Measurements from ENCODE around the gene RFX7.

RFX7 gene

DNA sequence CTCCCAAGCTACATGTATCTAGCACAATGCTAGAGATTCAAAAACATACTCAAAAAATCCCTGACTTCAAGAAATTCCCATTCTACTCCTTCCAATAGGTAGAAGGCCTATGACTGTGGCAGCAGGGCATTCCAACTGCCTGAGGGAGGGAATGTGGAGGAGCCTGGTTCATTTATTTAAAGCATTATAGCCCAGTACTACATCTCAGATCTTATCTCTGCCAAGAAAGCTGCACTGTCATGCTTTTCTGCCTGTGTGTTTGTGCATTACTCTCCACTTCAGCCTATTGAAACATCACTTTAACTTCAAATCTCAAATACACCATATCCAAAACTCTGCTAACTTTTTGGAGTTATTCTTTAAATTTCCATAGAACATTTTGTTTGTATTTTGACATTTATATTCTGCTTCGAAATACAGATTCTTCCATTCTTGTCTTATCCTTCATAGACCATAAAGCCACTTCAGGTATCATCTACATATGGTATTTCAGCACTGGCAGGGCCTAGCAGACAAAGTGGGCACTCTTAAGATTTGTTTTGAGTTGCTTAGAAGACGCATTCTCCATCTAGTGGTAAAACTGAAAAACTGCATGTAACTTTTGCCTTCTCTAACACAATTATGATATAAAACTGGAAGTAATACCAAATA lies 191.2 kb downstream of the RFX7 start:
- no peak for DNase-seq (ENCODE audit: extremely low read depth in 1 of 2, low read depth in 1 of 2)

DNA sequence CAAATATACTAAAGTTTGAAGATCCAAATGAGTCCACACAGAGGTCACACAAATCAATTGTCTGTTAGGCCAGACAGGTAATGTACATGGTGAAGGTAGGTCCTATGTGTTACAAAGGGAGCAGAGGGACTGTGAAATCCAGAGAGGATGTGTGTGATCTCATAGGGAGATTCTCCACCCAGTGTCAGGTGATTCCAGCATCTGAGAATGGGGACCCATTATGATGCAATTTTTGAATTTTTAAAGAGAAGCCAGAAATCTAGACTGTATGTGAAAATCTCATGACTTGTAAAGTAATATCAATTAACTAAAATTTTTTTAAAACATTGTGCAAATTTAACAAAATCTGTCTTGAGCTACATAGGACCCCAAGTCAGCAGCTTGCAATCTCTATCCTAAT lies 192.0 kb downstream of the RFX7 start:
- DNase-seq (ENCODE audit: extremely low read depth in 1 of 2, low read depth in 1 of 2), result no peak

DNA sequence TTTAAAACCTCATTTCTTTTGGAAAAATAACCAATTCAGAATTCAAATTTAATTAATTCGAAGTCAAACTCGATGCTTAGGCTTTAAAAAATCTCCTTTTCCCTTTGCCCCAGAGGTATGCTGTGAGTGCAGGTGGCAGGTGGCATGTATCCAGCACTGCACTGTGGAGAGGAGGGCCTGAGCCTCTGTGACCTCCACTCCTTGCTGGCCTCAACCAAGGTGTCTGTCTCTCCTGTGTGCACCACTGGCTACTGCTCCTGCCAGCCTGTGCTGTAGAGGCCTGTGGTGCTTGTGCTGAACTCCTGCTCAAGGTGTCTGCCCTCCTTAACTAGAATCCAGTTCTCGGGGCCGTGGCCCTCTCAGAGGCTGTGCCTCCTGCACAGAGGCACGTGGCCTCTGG lies 194.1 kb downstream of the RFX7 start:
- DNase-seq (ENCODE audit: extremely low read depth in 1 of 2, low read depth in 1 of 2), result no peak

GRCh38 chr15:56047354-56047753 lies 196.3 kb downstream of the RFX7 start:
- DNase-seq (ENCODE audit: extremely low read depth in 1 of 2, low read depth in 1 of 2), result no peak

- no peak for DNase-seq (ENCODE audit: extremely low read depth in 1 of 2, low read depth in 1 of 2)
Measured at GRCh38 chr15:56045068-56045748, 198.5 kb downstream of the RFX7 start.

DNA sequence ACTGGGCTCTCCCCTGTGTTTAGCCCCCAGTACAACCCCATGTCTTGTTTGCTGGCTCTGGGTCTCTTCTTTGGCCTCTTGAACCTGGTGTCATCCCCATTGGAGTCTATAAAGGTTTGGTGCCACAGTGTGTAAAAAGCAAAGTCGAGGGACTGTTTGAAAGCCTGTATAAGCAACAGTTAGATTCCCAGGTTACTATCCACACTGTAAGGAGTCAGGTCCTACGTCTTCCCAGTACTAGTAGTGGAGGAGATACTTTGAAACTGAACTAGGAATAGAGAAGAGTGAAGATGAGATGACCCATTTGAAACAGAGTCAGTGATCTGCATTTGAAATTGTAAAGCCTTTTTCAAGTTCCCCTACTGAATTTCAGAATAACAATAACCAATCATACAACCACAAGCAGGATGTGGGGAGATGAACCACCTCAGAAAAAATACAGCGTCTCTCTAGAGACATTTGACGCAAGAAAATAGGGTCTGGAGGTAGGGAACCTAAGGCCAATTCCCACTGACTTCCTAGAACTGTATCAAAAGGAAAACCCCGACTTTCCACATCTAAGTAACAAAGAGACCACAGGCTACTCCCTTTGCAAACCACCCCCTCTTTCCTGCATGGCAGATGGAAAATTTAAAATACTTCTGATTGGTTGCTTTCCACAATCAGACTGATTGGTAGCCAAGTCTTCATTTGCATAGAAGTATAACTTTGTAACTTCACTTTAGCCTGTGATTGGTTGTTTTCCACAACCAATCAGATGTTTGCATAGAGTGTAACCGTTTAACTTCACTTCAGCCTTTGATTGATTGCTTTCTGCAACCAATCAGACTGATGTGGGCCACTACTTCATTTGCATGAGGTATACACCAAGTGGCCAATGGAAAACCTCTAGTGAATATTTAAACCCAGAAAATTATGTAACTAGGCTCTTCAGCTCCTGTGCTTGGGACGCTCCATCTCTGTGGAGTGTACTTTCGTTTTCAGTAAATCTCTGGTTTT lies 200.4 kb downstream of the RFX7 start:
- no peak for DNase-seq (ENCODE audit: extremely low read depth in 1 of 2, low read depth in 1 of 2)

DNA sequence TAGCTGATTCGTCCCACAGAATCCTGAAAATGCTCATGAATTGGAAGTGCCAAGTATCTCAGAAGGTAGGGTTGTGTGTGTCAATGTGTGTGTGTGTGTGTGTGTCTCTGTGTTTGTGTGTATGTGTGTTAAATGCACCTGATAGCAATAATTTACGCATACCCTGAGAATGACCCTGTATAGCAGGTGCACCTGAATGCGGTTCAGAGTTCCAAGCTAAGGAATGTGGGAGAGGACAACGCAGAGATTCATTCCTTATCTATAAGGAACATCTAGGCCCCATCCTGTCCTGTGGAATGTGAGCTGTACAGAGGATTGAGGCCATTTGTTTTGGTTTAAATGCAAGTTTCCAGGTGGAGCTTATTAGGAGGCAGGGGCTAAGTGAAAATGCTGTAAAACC lies 201.2 kb downstream of the RFX7 start:
- DNase-seq (ENCODE audit: extremely low read depth in 1 of 2, low read depth in 1 of 2), result no peak

GRCh38 chr15:56042031-56042430 lies 201.6 kb downstream of the RFX7 start:
- DNase-seq (ENCODE audit: extremely low read depth in 1 of 2, low read depth in 1 of 2), result no peak

DNA sequence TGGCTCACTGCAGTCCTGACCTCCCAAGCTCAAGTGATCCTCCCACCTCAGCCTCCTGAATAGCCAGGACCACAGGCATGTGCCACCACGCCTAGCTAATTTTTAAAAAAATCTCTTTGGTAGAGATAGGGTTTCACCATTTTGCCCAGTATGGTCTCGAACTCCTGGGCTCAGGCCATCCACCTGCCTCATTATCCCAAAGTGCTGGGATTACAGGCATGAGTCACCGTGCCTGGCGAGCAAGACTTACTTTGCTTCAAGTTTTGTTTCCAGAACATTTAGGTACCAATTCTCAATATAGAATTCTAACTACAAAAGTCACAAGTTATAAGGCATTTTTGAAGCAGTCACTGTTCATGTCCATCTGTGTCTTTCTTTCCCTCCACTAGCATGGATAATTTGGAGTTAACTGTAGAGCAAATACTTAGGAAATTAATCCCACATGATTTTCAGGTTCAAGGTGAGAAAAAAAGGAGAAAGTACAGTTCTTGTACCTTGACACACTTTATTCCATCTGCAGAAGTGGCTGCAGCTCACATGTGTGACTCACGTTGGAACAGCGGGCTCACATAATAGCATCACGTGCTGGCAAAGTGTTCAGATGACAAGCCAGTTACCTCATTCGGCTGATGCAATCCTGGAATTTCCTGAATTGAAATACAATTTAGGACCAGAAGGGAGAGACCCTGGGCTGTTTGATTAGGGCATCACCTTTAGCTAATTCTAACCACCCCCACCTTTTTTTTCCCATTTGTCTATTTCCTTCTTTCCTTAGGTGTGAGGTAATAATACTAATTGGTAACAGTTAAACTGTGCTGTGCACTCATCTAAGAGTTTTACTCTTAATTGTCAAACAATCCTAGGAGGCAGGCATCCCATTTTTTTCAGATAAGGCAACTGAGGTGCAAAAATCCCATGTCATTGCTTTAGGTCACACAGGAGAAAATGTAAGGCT lies 203.3 kb downstream of the RFX7 start:
- no peak for DNase-seq (ENCODE audit: extremely low read depth in 1 of 2, low read depth in 1 of 2)

DNA sequence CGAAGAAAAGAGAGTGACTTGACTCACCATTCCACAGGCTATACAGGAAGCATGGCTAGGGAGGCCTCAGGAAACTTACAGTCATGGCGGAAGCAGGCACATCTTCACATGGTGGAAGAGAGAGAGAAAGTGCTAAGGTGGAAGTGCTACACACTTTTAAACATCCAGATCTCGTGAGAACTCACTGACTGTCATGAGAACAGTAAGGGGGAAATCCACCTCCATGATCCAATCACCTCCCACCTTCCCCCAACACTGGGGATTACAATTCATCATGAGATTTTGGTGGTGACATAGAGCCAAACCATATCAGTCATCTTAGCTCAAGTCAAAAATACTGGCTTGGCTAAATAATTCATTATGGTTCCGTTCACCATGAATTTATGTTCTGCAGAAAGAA lies 205.0 kb downstream of the RFX7 start:
- no peak for DNase-seq (ENCODE audit: extremely low read depth in 1 of 2, low read depth in 1 of 2)

GRCh38 chr15:56038015-56038414 lies 205.7 kb downstream of the RFX7 start:
- DNase-seq (ENCODE audit: extremely low read depth in 1 of 2, low read depth in 1 of 2), result no peak

Data from activated CD8-positive, alpha-beta memory T cell treated with anti-CD3 and anti-CD28 coated beads for 1 hour (primary cell).